Osteoblast (primary cell): ENCODE data around the gene MAP1S. TPM values are rescaled to one million over a fixed set of nuclear protein-coding genes. Genes with fewer than 3 reads are reported as not detected.

ENCODE experiments used
- DNase-seq: peaks from one replicate; pipeline ENCODE4 v3.0.0; 2011; ENCODE audit warnings: low spot score, mixed read lengths; ENCODE audit not compliant: insufficient read length; ENCODE audit errors: missing footprints
- H2AFZ ChIP-seq: 2 replicates; pipeline ENCODE4 v1.6.0; 2011; ENCODE audit warnings: mild to moderate bottlenecking, low read length
- H3K27ac ChIP-seq: 2 replicates; pipeline ENCODE4 v1.5.1; 2011; ENCODE audit warnings: mild to moderate bottlenecking, low read depth, low read length, moderate library complexity
- H3K27me3 ChIP-seq: 2 replicates; pipeline ENCODE4 v1.6.0; 2012; ENCODE audit warnings: mild to moderate bottlenecking, control low read depth, inconsistent platforms, low read length, moderate library complexity; ENCODE audit not compliant: insufficient read depth
- H3K36me3 ChIP-seq: 2 replicates; pipeline ENCODE4 v1.5.1; 2011; ENCODE audit warnings: mild to moderate bottlenecking, low read length, control low read depth, moderate library complexity; ENCODE audit not compliant: insufficient read depth
- H3K4me1 ChIP-seq: 2 replicates; pipeline ENCODE4 v1.5.1; 2011; ENCODE audit warnings: mild to moderate bottlenecking, low read length, control low read depth, moderate library complexity; ENCODE audit not compliant: insufficient read depth
- H3K4me2 ChIP-seq: 2 replicates; pipeline ENCODE4 v1.6.0; 2011; ENCODE audit warnings: mild to moderate bottlenecking, low read length; ENCODE audit not compliant: insufficient read depth
- H3K4me3 ChIP-seq: fragments of 200-600 bp; sonication (generic); 3 replicates; pipeline ENCODE4 v1.5.1; 2012; ENCODE audit warnings: mild to moderate bottlenecking, low read length, inconsistent platforms; ENCODE audit not compliant: insufficient read depth
- H3K79me2 ChIP-seq: 2 replicates; pipeline ENCODE4 v1.6.0; 2012; ENCODE audit warnings: mild to moderate bottlenecking, low read length, control low read depth, inconsistent platforms; ENCODE audit not compliant: insufficient read depth
- H3K9me3 ChIP-seq: 2 replicates; pipeline ENCODE4 v1.5.1; 2011; ENCODE audit warnings: low read depth, low read length, control low read depth
- H4K20me1 ChIP-seq: 2 replicates; pipeline ENCODE4 v1.6.0; 2012; ENCODE audit warnings: mild to moderate bottlenecking, low read length, control low read depth; ENCODE audit not compliant: insufficient read depth
- total RNA-seq: library from RNA; depleted of rRNA; stranded (reverse); fragments of >200 nt; gene quantifications from 2 replicates; pipeline ENCODE4 v1.2.3, GENCODE V29; 2012
- TF ChIP-seq, protein P1 (sequence below): IDR thresholded peaks from 2 replicates; pipeline ENCODE4 v1.5.1; 2011; ENCODE audit warnings: mild to moderate bottlenecking, low read depth, low read length, moderate library complexity; ENCODE audit errors: extremely low read depth

MAP1S gene
- total RNA-seq, 1 donor, result 15.2 TPM

DNA sequence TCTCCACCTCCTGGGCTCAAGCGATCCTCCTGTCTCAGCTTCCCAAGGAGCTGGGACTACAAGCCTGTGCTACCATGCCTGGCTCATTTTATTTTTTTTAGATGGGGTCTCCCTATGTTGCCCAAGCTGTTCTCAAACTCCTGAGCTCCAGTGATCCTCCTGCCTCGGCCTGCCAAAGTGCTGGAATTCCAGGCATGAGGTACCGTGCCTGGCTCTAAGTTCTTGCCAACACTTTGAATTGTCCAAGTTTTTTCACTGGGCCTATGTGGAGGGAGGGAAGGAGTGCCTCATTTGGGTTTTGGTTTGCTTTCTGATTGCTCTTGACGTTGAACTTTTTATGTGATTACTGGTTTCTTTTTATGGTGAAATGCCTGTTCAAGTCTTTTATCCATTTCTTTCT, 26.7 kb upstream of the MAP1S start:
- H3K27me3 ChIP-seq, result peaks cover 21% of the 10 kb centered on the region
- no peaks in the 10 kb centered on the region for H4K20me1 ChIP-seq
- TF ChIP-seq, protein P1, sequence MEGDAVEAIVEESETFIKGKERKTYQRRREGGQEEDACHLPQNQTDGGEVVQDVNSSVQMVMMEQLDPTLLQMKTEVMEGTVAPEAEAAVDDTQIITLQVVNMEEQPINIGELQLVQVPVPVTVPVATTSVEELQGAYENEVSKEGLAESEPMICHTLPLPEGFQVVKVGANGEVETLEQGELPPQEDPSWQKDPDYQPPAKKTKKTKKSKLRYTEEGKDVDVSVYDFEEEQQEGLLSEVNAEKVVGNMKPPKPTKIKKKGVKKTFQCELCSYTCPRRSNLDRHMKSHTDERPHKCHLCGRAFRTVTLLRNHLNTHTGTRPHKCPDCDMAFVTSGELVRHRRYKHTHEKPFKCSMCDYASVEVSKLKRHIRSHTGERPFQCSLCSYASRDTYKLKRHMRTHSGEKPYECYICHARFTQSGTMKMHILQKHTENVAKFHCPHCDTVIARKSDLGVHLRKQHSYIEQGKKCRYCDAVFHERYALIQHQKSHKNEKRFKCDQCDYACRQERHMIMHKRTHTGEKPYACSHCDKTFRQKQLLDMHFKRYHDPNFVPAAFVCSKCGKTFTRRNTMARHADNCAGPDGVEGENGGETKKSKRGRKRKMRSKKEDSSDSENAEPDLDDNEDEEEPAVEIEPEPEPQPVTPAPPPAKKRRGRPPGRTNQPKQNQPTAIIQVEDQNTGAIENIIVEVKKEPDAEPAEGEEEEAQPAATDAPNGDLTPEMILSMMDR, result no peak
- no peaks in the 10 kb centered on the region for H3K9me3 ChIP-seq
- no peak overlapping the region for H3K27ac ChIP-seq
- H3K36me3 ChIP-seq, result no peaks in the 10 kb centered on the region
- H3K4me2 ChIP-seq, result no peak overlapping the region
- no peak overlapping the region for H2AFZ ChIP-seq
- H3K4me1 ChIP-seq, result no peaks in the 10 kb centered on the region
- DNase-seq, result no peak
- no peak overlapping the region for H3K4me3 ChIP-seq
- no peaks in the 10 kb centered on the region for H3K79me2 ChIP-seq

DNA sequence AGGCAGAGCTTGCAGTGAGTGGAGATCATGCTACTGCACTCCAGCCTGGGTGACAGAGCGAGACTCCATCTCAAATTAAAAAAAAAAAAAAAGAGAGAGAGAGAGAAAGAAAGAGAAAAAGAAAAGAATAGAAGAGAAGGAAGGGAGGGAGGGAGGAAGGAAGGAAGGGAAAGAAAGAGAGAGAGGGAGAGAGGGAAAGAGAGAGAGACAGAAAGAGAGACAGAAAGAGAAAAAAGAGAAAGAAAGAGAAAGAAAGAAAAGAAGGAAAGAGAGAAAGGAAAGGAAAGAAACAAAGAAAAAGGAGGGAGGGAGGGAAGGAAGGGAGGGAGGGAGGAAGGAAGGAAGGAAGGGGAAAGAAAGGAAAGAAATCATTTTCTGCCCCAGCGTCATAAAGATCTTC, 24.1 kb upstream of the MAP1S start:
- TF ChIP-seq, protein P1, result no peak
- Histone ChIP-seq H3K27me3 (peaks cover 8% of the 10 kb centered on the region), H3K9me3 (no peaks in the 10 kb centered on the region), H3K27ac (no peak overlapping the region), H2AFZ (no peak overlapping the region), H3K4me2 (no peak overlapping the region), H3K36me3 (no peaks in the 10 kb centered on the region), H4K20me1 (no peaks in the 10 kb centered on the region), H3K4me1 (no peaks in the 10 kb centered on the region), H3K4me3 (no peak overlapping the region), H3K79me2 (no peaks in the 10 kb centered on the region)
- DNase-seq, result no peak

DNA sequence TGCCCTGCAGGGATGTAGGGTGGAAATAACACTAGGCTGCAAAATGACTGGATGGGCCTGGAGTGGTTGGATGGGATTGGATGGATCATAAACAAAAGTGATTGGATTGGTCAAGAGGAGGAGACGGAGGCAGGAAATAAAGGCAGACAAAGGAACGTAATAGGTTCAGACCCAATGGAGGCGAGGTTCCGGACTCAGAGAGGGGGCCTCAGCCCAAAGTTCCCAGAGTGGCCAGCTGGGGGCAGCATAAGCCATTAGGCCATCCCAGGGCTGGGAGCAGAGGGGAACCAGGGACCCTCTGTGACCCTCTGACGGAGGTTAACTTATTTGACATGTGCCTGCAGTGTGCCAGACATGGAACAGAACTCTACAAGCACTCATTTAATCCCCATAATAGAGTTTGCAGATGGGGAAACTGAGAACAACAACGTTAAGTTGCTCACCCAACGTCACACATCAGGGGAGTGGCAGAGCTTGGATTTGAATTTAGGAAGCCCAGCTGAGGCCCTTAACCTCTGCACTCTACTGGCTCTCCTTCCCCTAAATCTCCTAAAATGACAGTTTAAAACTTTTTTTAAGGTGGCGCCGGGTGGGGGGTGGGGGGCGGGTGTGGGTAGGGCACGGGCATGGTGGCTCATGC, 15.3 kb upstream of the MAP1S start:
- DNase-seq, result peak; percentile 81
- Histone ChIP-seq H3K27me3 (no peaks in the 10 kb centered on the region), H3K79me2 (no peaks in the 10 kb centered on the region), H3K4me3 (no peak overlapping the region), H3K9me3 (no peaks in the 10 kb centered on the region), H3K4me2 (no peak overlapping the region), H3K4me1 (no peaks in the 10 kb centered on the region), H2AFZ (peak overlapping the region; percentile 35), H3K36me3 (no peaks in the 10 kb centered on the region), H3K27ac (no peak overlapping the region), H4K20me1 (no peaks in the 10 kb centered on the region)
- TF ChIP-seq, protein P1, result peak; percentile 89

DNA sequence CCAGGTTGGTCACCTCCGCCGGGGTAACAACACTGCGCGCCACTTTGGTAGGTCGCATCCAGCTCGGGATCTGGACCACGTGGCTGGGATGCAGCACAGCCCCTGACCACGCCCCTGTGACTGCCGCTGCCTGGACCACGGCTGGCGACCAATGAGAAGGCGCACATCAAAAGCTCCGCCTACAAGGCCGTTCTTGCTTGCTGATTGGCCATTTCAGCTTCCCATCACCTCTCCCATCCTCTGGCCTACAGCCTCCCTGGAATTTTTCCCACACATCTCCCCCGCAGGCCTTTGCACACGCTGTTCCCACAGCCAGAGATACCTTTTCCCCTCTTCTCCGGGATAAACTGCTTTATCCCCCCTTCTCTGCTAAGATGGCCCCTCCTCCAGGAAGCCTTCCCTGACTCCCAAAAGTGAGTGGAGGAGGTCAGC, 12.5 kb upstream of the MAP1S start:
- H3K4me1 ChIP-seq, result no peaks in the 10 kb centered on the region
- no peak overlapping the region for H2AFZ ChIP-seq
- H3K4me2 ChIP-seq, result no peak overlapping the region
- TF ChIP-seq, protein P1, result no peak
- H4K20me1 ChIP-seq, result no peaks in the 10 kb centered on the region
- no peaks in the 10 kb centered on the region for H3K79me2 ChIP-seq
- DNase-seq, result peak; percentile 89
- H3K9me3 ChIP-seq, result no peaks in the 10 kb centered on the region
- no peak overlapping the region for H3K4me3 ChIP-seq
- H3K27ac ChIP-seq, result no peak overlapping the region
- no peaks in the 10 kb centered on the region for H3K27me3 ChIP-seq
- no peaks in the 10 kb centered on the region for H3K36me3 ChIP-seq
